Muscle layer of duodenum (tissue), 2 donors: ENCODE measurements around the gene BCL6.
"Not testable (repeated sequence)": the region's sequence is repeated elsewhere in the genome, so short reads cannot be mapped to it uniquely, and the experiment has no call there.

Experiments
- H3K27ac ChIP-seq: one replicate; pipeline ENCODE4 v1.7.0; 2013; ENCODE audit warnings: mild to moderate bottlenecking, low read length
- H3K27me3 ChIP-seq: one replicate; pipeline ENCODE4 v1.7.0; 2013; ENCODE audit warnings: low read depth, mild to moderate bottlenecking, control low read depth, low read length
- H3K36me3 ChIP-seq, 2 donors: one replicate each; pipeline ENCODE4 v1.7.0; 2013; ENCODE audit warnings: low read length in 2 of 2, control low read depth in 1 of 2, mild to moderate bottlenecking in 1 of 2; ENCODE audit not compliant: insufficient read depth in 2 of 2, control insufficient read depth in 1 of 2
- H3K4me1 ChIP-seq, 2 donors: one replicate each; pipeline ENCODE4 v1.7.0; 2013; ENCODE audit warnings: low read length in 2 of 2, mild to moderate bottlenecking in 2 of 2, control low read depth in 1 of 2, moderate library complexity in 1 of 2; ENCODE audit not compliant: insufficient read depth in 2 of 2, control insufficient read depth in 1 of 2
- H3K4me3 ChIP-seq, 2 donors: one replicate each; pipeline ENCODE4 v1.7.0; 2013; ENCODE audit warnings: low read length in 2 of 2, low read depth in 1 of 2, mild to moderate bottlenecking in 1 of 2
- H3K9me3 ChIP-seq, 2 donors: one replicate each; pipeline ENCODE4 v1.7.0; 2013; ENCODE audit warnings: low read length in 2 of 2, control low read depth in 1 of 2, mild to moderate bottlenecking in 1 of 2; ENCODE audit not compliant: control insufficient read depth in 1 of 2
- donor health status: healthy.

Gene BCL6

GRCh38 chr3:187686621-187687273 lies 58.5 kb downstream of the BCL6 start:
- Histone ChIP-seq H3K9me3 (peaks cover 4 to 13% of the 10 kb centered on the region in 2 donors), H3K4me3 (no peak overlapping the region), H3K4me1 (no peaks in the 10 kb centered on the region), H3K27me3 (no peaks in the 10 kb centered on the region), H3K27ac (no peak overlapping the region), H3K36me3 (no peaks in the 10 kb centered on the region)

DNA sequence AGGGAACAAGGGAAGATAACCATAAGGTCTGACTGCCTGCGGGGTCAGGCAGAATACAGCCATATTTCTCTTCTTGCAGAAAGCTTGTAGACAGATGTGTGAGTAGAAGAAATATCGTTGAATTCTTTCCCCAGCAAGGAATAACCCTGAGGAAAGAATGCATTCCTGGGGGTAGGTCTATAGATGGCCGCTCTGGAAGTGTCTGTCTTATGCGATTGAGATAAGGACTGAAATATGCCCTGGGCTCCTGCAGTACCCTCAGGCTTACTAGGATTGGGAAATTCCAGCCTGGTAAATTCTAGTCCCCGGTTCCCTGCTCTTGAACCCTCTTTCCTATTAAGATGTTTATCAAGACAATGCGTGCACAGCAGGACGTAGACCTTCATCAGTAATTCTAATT lies 59.3 kb downstream of the BCL6 start:
- no peaks in the 10 kb centered on the region for H3K4me1 ChIP-seq
- no peaks in the 10 kb centered on the region for H3K36me3 ChIP-seq
- H3K9me3 ChIP-seq, result peaks cover 4 to 13% of the 10 kb centered on the region in 2 donors
- no peak overlapping the region for H3K4me3 ChIP-seq
- H3K27ac ChIP-seq, result no peak overlapping the region
- H3K27me3 ChIP-seq, result no peaks in the 10 kb centered on the region

DNA sequence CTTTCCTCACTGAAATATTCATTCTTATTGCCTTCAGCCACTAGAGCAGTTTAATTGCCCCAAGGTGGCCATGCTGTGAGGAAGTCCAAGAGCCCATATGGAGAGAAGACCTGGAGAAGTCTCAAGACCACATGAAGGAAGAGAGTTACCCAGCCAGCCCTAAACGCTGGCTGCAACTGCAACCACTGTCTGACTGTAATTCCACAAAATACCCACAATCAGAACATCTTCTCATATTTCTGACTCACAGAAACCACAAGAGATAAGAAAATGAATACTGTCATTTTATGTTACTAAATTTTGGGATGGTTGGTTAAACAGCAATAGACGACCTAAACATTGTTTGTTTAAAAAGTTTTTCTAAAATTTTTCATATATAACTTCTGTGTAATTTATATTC lies 60.4 kb downstream of the BCL6 start:
- peaks cover 4 to 13% of the 10 kb centered on the region in 2 donors for H3K9me3 ChIP-seq
- no peaks in the 10 kb centered on the region for H3K36me3 ChIP-seq
- no peak overlapping the region for H3K27ac ChIP-seq
- H3K4me3 ChIP-seq, result no peak overlapping the region
- H3K27me3 ChIP-seq, result no peaks in the 10 kb centered on the region
- H3K4me1 ChIP-seq, result no peaks in the 10 kb centered on the region

- Histone ChIP-seq H3K27me3 (no peaks in the 10 kb centered on the region), H3K4me3 (no peak overlapping the region), H3K4me1 (peaks cover 0 to 1% of the 10 kb centered on the region in 2 donors), H3K9me3 (peaks cover 4 to 13% of the 10 kb centered on the region in 2 donors), H3K36me3 (no peaks in the 10 kb centered on the region), H3K27ac (no peak overlapping the region)
Measured at GRCh38 chr3:187684444-187684843, 60.8 kb downstream of the BCL6 start.

DNA sequence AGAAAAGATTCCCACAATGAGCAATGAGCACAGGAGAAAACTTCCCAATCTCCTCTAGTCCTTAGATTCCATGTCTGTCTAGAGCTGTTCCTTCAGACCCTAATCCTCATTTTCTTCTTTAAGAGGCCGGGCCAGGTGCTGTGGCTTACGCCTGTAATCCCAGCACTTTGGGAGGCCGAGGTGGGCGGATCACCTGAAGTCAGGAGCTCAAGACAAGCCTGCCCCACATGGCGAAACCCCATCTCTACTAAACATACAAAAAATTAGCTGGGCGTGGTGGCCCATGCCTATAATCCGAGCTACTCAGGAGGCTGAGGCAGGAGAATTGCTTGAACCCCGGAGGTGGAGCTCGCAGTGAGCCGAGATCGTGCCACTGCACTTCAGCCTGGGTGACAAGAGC lies 63.5 kb downstream of the BCL6 start:
- not testable (repeated sequence) for H3K27ac ChIP-seq, H3K4me1 ChIP-seq, H3K27me3 ChIP-seq, H3K36me3 ChIP-seq, H3K4me3 ChIP-seq
- H3K9me3 ChIP-seq, result peaks cover 4 to 12% of the 10 kb centered on the region in 2 donors

- no peaks in the 10 kb centered on the region for H3K27me3 ChIP-seq
- no peak overlapping the region for H3K27ac ChIP-seq
- peaks cover 2 to 3% of the 10 kb centered on the region in 2 donors for H3K9me3 ChIP-seq
- peaks cover 0 to 6% of the 10 kb centered on the region in 2 donors for H3K4me1 ChIP-seq
- H3K4me3 ChIP-seq, result no peak overlapping the region
- H3K36me3 ChIP-seq, result no peaks in the 10 kb centered on the region
Measured at GRCh38 chr3:187679638-187680396, 65.5 kb downstream of the BCL6 start.

DNA sequence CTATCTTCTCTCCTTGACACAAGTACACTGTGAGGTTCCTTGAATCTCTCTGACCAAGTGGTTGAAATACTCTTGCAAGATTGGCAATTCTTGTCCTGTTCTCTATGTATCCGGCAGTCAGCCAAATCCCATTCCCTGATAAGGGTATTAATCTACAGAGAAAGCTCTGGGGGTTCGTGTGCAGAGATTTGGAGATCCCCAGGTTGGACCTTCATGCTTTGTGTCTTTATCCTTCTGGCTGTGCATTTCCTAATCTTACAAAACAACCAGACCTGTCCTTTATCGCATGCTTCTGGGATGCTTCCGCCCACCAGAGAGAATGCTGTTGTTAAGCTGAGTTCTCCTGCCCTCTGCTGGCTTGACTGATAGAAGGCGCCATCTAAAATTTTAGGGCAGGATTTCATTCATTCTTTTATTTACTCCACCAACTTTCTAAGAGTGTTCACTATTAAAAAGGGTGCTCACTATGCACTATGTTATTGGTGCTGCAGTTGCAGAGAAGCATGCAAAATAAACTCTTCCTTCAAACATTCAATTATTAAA lies 66.5 kb downstream of the BCL6 start:
- Histone ChIP-seq H3K27ac (no peak overlapping the region), H3K4me1 (peaks cover 0 to 6% of the 10 kb centered on the region in 2 donors), H3K4me3 (no peak overlapping the region), H3K9me3 (no peaks in the 10 kb centered on the region), H3K36me3 (no peaks in the 10 kb centered on the region), H3K27me3 (no peaks in the 10 kb centered on the region)

- no peaks in the 10 kb centered on the region for H3K27me3 ChIP-seq
- H3K27ac ChIP-seq, result no peak overlapping the region
- H3K4me3 ChIP-seq, result no peak overlapping the region
- peaks cover 0 to 6% of the 10 kb centered on the region in 2 donors for H3K4me1 ChIP-seq
- no peaks in the 10 kb centered on the region for H3K36me3 ChIP-seq
- no peaks in the 10 kb centered on the region for H3K9me3 ChIP-seq
Measured at GRCh38 chr3:187677604-187678003, 67.7 kb downstream of the BCL6 start.

- Histone ChIP-seq H3K9me3 (no peaks in the 10 kb centered on the region), H3K27me3 (peaks cover 7% of the 10 kb centered on the region), H3K36me3 (no peaks in the 10 kb centered on the region), H3K4me1 (peaks cover 0 to 7% of the 10 kb centered on the region in 2 donors), H3K27ac (no peak overlapping the region), H3K4me3 (no peak overlapping the region)
Measured at GRCh38 chr3:187673012-187673411, 72.3 kb downstream of the BCL6 start.
